Loucy (cell line): ENCODE data around the gene RAD51B.

Experiments
- CTCF ChIP-seq: fragments of 200-600 bp; sonication (generic); conservative IDR thresholded peaks from 2 replicates; pipeline ENCODE4 v1.5.1; 2014; ENCODE audit warnings: mild to moderate bottlenecking, antibody characterized with exemption, low read length
- EZH2phosphoT487 ChIP-seq: fragments of 200-600 bp; IDR thresholded peaks from 2 replicates; pipeline ENCODE4 v1.6.1; 2018; ENCODE audit warnings: antibody characterized with exemption, mild to moderate bottlenecking, moderate library complexity, borderline replicate concordance

DNA sequence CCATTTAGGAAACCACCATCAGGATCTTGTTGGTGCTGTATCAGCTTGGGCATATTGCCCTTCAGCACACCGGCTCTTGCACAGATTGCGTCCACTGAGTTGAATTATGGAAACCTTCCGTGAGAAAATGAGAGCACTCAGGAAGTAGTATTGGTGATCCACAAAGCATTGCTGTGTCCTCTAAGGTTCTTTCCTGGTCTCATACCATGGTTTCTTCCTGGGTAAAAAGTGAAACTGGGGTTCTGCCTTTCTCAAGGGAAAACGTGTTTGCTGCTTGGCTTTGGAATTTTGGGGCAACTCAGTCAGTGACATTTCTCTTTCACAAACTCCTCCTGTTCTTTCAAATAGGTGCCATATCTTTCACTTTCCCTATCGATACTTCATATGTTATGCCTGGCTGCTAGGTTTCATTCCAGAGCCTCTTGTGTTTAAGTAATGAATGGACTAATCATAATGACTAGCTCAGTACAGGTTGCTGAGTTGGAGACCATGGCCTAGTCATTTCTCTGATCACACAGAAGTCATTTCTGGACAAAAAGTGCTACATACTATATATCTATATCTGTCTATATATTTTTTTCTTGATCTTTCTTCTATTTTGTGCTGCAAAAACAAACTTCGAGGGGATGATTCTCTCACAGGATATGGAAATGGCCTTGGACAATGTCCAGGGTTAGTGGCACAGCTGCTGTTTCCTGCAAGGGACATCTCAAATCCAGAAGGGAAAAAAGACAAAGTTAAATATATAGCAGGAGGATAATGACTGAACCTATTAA is 549.9 kb downstream of the RAD51B start:
- TF ChIP-seq CTCF, result no peak
- TF ChIP-seq EZH2phosphoT487, result no peak
